Parathyroid adenoma (tissue), 2 donors: ENCODE results near the gene PALM.

Experiments
- H2AFZ ChIP-seq: fragments of 300-600 bp; sonication (generic); one replicate; pipeline ENCODE4 v1.7.0; 2017; ENCODE audit warnings: antibody characterized with exemption, mild to moderate bottlenecking
- H3K27ac ChIP-seq: fragments of 300-600 bp; sonication (generic); one replicate; pipeline ENCODE4 v1.7.0; 2017
- H3K27me3 ChIP-seq: fragments of 300-600 bp; sonication (generic); one replicate; pipeline ENCODE4 v1.7.0; 2017; ENCODE audit warnings: low read length; ENCODE audit not compliant: control insufficient read depth, insufficient read depth
- H3K36me3 ChIP-seq: fragments of 300-600 bp; sonication (generic); one replicate; pipeline ENCODE4 v1.7.0; 2017; ENCODE audit warnings: low read length; ENCODE audit not compliant: control insufficient read depth, insufficient read depth
- H3K4me1 ChIP-seq: fragments of 300-600 bp; sonication (generic); one replicate; pipeline ENCODE4 v1.7.0; 2017; ENCODE audit warnings: control low read depth
- H3K4me2 ChIP-seq: fragments of 300-600 bp; sonication (generic); one replicate; pipeline ENCODE4 v1.7.0; 2017; ENCODE audit warnings: low read length
- H3K4me3 ChIP-seq: fragments of 300-600 bp; sonication (generic); one replicate; pipeline ENCODE4 v1.7.0; 2017; ENCODE audit warnings: low read depth, low read length
- H3K79me2 ChIP-seq: fragments of 300-600 bp; sonication (generic); one replicate; pipeline ENCODE4 v1.7.0; 2017; ENCODE audit warnings: control low read depth
- H3K9ac ChIP-seq: fragments of 300-600 bp; sonication (generic); one replicate; pipeline ENCODE4 v1.7.0; 2017; ENCODE audit warnings: mild to moderate bottlenecking
- H3K9me3 ChIP-seq: fragments of 300-600 bp; sonication (generic); one replicate; pipeline ENCODE4 v1.7.0; 2017; ENCODE audit warnings: low read length; ENCODE audit not compliant: control insufficient read depth
- TF ChIP-seq, protein P1 (sequence below): fragments of 300-600 bp; sonication (generic); IDR thresholded peaks from one replicate; pipeline ENCODE4 v1.7.0; 2017; ENCODE audit warnings: antibody characterized with exemption, mild to moderate bottlenecking
- donor health status: primary hyperparathyroidism.

PALM gene

DNA sequence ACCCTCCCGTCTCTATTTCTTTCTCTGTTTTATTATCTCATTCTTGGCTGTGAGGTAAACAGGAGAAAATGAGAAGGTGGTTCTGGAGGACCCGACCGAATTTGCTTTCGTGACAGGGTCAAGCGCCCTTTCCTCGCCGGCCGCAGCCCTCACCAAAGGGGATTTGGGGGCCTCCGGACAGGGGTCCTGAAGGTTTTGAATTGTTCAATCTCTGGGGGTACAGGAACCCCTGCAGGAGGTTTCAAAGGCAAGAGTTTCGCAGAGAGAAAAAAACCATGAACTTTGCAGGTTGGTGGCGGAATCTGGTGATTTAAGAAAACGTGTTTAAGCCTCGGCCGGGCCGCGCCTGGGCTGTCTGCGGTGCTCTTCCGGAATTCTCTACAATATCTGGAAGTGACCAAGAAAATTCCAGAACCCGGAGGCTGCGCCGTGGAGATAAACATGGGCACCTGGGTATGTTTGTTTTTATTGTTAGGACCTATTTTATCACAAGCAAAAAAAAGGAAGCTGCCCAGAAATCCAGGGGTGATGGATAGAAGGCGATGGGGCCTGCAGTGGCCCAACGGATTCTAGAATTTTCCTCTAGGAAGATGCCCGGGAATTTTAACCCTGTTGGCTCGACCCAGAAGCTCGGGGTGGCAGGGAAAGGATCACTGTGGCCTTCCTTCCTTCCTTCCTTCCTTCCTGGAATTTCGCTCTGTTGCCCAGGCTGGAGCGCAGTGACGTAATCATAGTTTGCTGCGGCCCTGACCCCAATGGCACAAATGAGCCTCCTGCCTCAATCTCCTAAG is 74.3 kb downstream of the PALM start:
- Histone ChIP-seq H3K4me1 (no peaks in the 10 kb centered on the region), H3K27me3 (no peaks in the 10 kb centered on the region), H3K27ac (peak overlapping the region; percentile 15), H3K36me3 (no peaks in the 10 kb centered on the region), H2AFZ (peak overlapping the region; percentile 53), H3K4me3 (no peak overlapping the region), H3K9ac (no peak overlapping the region), H3K79me2 (no peaks in the 10 kb centered on the region), H3K4me2 (no peak overlapping the region), H3K9me3 (no peaks in the 10 kb centered on the region)
- TF ChIP-seq, protein P1, sequence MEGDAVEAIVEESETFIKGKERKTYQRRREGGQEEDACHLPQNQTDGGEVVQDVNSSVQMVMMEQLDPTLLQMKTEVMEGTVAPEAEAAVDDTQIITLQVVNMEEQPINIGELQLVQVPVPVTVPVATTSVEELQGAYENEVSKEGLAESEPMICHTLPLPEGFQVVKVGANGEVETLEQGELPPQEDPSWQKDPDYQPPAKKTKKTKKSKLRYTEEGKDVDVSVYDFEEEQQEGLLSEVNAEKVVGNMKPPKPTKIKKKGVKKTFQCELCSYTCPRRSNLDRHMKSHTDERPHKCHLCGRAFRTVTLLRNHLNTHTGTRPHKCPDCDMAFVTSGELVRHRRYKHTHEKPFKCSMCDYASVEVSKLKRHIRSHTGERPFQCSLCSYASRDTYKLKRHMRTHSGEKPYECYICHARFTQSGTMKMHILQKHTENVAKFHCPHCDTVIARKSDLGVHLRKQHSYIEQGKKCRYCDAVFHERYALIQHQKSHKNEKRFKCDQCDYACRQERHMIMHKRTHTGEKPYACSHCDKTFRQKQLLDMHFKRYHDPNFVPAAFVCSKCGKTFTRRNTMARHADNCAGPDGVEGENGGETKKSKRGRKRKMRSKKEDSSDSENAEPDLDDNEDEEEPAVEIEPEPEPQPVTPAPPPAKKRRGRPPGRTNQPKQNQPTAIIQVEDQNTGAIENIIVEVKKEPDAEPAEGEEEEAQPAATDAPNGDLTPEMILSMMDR: no peak

DNA sequence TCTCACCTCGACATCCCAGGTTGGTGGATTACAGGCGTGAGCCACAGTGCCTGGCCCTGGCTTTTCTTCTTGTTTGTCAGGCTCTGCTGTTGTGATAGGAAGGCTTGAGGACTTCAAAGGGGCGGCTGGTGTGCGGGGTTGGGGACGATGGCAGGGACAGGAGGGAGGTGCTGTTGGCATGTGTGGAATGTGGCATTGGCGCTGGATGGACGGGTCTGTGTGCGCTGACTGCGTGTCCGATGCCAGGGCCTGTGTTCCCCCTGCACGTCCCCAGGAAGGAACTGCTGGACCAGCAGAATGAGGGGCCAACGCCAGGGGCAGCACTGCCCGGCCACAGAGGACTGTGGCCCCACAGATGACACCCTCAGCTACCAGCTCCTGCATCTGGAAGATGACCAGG is 75.8 kb downstream of the PALM start:
- H3K79me2 ChIP-seq: no peaks in the 10 kb centered on the region
- H3K9ac ChIP-seq: no peak overlapping the region
- no peaks in the 10 kb centered on the region for H3K27me3 ChIP-seq
- no peak overlapping the region for H3K27ac ChIP-seq
- H3K36me3 ChIP-seq: no peaks in the 10 kb centered on the region
- H3K4me2 ChIP-seq: no peak overlapping the region
- H3K4me1 ChIP-seq: peaks cover 11% of the 10 kb centered on the region
- TF ChIP-seq, protein P1: no peak
- H2AFZ ChIP-seq: no peak overlapping the region
- H3K9me3 ChIP-seq: no peaks in the 10 kb centered on the region
- no peak overlapping the region for H3K4me3 ChIP-seq

DNA sequence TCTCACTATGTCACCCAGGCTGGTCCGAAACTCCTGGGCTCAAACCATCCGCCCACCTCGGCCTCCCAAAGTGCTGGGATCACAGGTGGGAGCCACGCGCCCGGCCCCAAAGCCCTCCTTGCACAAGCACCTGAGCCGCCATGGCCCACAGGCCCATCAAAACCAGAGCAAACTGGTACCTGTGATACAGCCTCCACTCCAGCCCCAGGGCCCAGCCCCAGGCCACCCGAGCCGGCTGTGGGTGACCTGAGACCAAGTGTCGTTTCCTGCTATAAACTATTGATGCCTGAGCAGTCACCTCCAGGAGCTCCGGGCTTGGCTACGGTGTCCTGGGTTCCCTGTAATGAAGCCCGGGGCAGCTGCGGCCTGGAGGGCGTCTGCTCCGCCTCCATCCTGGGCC is 78.8 kb downstream of the PALM start:
- Histone ChIP-seq H3K27me3 (no peaks in the 10 kb centered on the region), H3K36me3 (no peaks in the 10 kb centered on the region), H3K9ac (no peak overlapping the region), H3K9me3 (no peaks in the 10 kb centered on the region), H3K4me3 (no peak overlapping the region), H3K4me1 (peaks cover 14% of the 10 kb centered on the region), H3K79me2 (no peaks in the 10 kb centered on the region), H2AFZ (no peak overlapping the region), H3K4me2 (no peak overlapping the region), H3K27ac (no peak overlapping the region)
- TF ChIP-seq, protein P1: no peak

DNA sequence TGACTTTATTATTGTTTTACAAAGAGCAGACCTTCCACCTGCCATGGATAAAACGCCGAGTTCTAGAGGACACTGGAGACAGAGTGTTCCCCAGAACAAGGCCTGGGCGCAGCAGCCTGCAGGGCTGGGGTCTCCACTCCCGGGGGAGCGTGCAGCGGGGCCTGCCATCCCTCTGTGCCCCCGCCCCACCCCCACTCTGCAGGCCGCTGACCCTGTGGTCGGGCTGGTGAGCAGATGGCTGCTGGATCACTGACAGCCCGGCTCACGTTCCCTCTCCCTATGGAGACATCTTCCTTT is 79.9 kb downstream of the PALM start:
- TF ChIP-seq, protein P1: no peak

More for the DNA sequence above, 79.9 kb downstream of the PALM start:
- Histone ChIP-seq H3K9me3 (no peaks in the 10 kb centered on the region), H3K4me2 (no peak overlapping the region), H3K27me3 (no peaks in the 10 kb centered on the region), H3K79me2 (no peaks in the 10 kb centered on the region), H2AFZ (peak overlapping the region; percentile 93), H3K27ac (peak overlapping the region; percentile 87), H3K36me3 (no peaks in the 10 kb centered on the region), H3K9ac (no peak overlapping the region), H3K4me3 (no peak overlapping the region), H3K4me1 (peaks cover 14% of the 10 kb centered on the region)
